Activated naive CD4-positive, alpha-beta T cell treated with anti-CD3 and anti-CD28 coated beads for 36 hours (primary cell): ENCODE measurements around the gene SYTL5. TPM values are rescaled to one million over a fixed set of nuclear protein-coding genes. Genes with fewer than 3 reads are reported as not detected.
A peak's percentile ranks its signal among the peaks of the same experiment; 100 is the strongest.
"Not testable (repeated sequence)": the region's sequence is repeated elsewhere in the genome, so short reads cannot be mapped to it uniquely, and the experiment has no call there.

Experiments
- CTCF ChIA-PET: fragments of 350-600 bp; sonication (Branson Sonifier 250); formaldehyde crosslinking; loops from one replicate; lab custom pipeline; 2021; ENCODE audit warnings: antibody characterized with exemption; lab: Charles Lee
- DNase-seq: peaks from one replicate; pipeline ENCODE4 v3.0.0-alpha.2; 2020
- H3K27ac Mint-ChIP-seq: one replicate; pipeline ENCODE4 v1.8.0; 2021; ENCODE audit warnings: mild to moderate bottlenecking, mixed read lengths
- H3K27me3 Mint-ChIP-seq: one replicate; pipeline ENCODE4 v1.8.0; 2021; ENCODE audit warnings: low read depth, mixed read lengths
- H3K36me3 Mint-ChIP-seq: one replicate; pipeline ENCODE4 v1.8.0; 2021; ENCODE audit warnings: low read depth, mixed read lengths
- H3K4me1 Mint-ChIP-seq: one replicate; pipeline ENCODE4 v1.8.0; 2021; ENCODE audit warnings: low read depth, mixed read lengths
- H3K4me3 Mint-ChIP-seq: one replicate; pipeline ENCODE4 v1.8.0; 2021; ENCODE audit warnings: mild to moderate bottlenecking, moderate library complexity, mixed read lengths
- H3K9me3 Mint-ChIP-seq: one replicate; pipeline ENCODE4 v1.8.0; 2021; ENCODE audit warnings: mixed read lengths
- intact Hi-C: fragments of 100-400 bp; cut with micrococcal nuclease; formaldehyde crosslinking; loops from one replicate; pipeline ENCODE4 v1.15.1; 2023
- total RNA-seq, 2 experiments: library from RNA; stranded (reverse); gene quantifications; one replicate each; pipeline ENCODE4 v1.2.3, GENCODE V29; 2021

Gene SYTL5
- not detected for total RNA-seq

DNA sequence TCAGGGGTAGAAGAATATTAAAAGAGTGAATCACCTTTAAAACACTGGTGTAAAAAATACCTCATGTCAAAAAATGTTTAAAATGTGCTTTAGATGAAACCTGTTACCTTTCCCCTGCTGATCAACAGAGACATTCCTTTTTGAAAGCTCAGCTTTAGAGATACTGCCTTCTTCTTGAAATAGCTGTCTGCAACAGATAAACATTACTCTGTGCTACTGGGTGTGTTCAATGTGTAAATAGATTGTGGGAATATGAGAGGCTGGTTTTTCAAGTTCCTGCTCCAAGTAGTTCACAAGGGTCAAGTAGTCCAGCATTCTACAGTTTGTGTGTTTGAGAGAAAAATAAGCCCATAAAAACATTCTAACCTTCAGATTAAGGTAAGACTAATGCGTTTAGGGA, at the start of gene SYTL5:
Gene SYTL5 (plus strand): TSS at position 263 of the 400 bp plus-strand sequence. CDS start 27,337 bp downstream, outside the sequence.
- Mint-ChIP-seq H3K4me3 (no peak within 1 kb of the TSS), H3K27ac (no peak within 1 kb of the TSS), H3K9me3 (peaks cover 2% of the 10 kb centered on the region), H3K36me3 (no peaks in the 10 kb centered on the region), H3K4me1 (no peaks in the 10 kb centered on the region), H3K27me3 (peaks cover 6% of the 10 kb centered on the region)
- DNase-seq = no peak
- CTCF ChIA-PET = no interaction called here
- intact Hi-C loops = no loop called here

DNA sequence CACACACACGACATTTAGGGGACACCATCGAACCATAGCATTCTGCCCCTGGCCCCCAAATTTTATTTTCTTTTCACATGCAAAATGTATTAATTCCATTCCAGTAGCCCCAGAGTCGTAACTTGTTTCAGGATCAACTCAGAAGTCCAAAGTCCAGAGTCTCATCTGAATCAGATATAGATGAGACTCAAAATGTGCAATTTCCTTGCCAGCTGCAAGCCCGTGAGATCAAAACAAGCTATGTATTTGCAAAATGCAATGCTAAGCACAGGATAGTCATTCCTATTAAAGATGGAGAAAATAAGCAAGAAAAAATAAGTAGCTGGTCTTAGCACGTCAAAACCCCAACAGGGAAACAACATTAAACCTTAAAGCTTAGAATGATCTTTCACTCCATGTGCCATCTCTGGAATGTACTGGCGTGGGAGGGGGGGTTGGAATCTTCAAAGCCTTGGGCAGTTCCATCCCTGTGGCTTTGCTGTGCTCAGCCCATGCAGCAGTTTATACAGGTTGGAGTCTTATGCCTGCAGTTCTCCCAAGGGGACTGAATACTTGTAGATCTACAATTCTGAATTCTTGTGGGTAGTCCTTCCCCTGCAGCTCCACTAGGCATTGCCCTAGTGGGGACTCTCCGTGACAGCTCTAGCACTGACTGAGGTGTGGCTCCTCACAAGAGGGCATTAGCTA, 47.7 kb upstream of the SYTL5 start:
- no peaks in the 10 kb centered on the region for H3K27me3 Mint-ChIP-seq
- no peaks in the 10 kb centered on the region for H3K36me3 Mint-ChIP-seq
- no peak for DNase-seq
- no peaks in the 10 kb centered on the region for H3K4me1 Mint-ChIP-seq
- no peak overlapping the region for H3K4me3 Mint-ChIP-seq
- CTCF ChIA-PET = no interaction called here
- no peak overlapping the region for H3K27ac Mint-ChIP-seq
- no peaks in the 10 kb centered on the region for H3K9me3 Mint-ChIP-seq
- intact Hi-C loops = no loop called here

DNA sequence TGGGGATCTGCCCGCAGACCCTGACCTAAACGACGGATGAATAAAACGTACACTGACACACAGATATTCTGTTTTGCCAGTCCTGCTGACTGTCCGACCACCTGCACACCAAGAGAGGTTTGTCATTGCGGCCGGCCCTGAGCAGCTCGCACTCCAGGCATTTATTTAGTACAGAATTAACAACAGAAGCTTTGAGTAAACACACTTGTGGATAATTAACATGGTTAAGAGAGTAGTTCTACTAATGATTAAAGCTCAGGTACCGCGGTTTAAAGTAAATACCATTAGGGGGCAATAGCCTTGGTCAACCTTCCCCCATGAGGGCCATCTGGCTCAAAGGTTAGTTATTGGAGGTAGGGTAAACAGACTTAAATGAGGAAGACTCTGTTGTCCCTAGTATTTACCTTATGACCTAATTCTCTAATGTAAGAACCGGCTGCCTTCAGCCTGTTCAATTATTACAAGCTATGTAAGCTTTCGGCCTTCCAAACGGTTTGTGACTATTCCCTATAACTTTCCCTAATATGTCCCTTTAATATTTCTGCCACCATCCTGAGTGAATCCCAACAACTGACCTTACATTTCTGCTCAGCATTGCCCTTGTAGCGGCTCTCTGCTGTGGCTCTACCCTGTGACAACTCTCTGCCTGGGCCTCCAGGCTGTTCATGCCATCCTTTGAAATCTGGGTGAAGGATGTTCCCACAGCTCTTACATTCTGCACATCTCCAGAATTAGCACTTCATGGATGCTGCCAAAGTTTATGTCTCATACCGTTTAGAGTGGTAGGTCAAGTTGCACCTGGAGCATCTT, 46.9 kb upstream of the SYTL5 start:
- Mint-ChIP-seq H3K27me3 (no peaks in the 10 kb centered on the region), H3K4me3 (no peak overlapping the region), H3K36me3 (no peaks in the 10 kb centered on the region), H3K4me1 (no peaks in the 10 kb centered on the region), H3K27ac (peak overlapping the region; percentile 74), H3K9me3 (no peaks in the 10 kb centered on the region)
- CTCF ChIA-PET = no interaction called here
- DNase-seq = no peak
- intact Hi-C loops = no loop called here

DNA sequence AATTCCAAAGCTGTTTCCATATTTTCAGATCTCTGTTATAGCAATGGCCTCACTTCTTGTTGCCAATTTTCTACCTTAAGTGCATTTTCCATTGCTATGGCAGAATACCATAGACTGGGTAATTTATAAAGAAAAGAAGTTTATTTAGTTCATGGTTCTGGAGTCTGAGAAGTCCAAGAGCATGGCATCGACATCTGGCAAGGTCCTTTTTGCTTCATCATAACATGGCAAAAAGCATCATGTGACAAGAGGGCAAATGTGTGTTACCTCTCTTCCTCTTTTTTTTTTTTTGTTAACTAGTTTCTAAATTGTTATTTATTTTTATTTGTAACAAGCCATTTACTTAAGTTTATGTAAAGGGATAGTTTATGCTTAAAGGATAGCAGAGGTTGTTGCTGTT, 45.2 kb upstream of the SYTL5 start:
- Mint-ChIP-seq H3K4me3 (no peak overlapping the region), H3K27me3 (no peaks in the 10 kb centered on the region)

DNA sequence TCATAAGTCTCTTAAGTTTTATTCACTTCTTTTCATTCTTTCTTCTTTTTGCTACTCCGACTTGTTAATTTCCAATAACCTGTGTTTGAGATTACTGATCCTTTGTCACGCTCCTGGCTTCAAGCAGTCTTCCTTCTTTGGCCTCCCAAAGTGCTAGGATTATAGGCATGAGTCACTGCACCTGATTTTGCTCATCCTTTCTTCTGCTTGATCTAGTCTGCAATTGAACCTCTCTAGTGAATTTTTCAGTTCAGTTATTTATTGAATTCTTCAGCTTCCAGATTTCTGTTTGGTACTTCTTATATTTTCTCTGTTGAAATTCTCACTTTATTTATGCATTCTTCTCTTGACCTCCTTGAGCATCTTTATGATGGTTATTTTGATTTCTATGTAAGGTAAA, 38.6 kb upstream of the SYTL5 start:
- intact Hi-C loops = no loop called here

More for the DNA sequence above, 45.2 kb upstream of the SYTL5 start:
- CTCF ChIA-PET = interaction anchor here (0.7 kb wide), 1 partner anchor 231 kb away, joined by 6 read pairs; no protein-coding TSS in a partner anchor
- Mint-ChIP-seq H3K9me3 (no peaks in the 10 kb centered on the region), H3K36me3 (no peaks in the 10 kb centered on the region), H3K27ac (no peak overlapping the region), H3K4me1 (no peaks in the 10 kb centered on the region)
- intact Hi-C loops = no loop called here
- no peak for DNase-seq

DNA sequence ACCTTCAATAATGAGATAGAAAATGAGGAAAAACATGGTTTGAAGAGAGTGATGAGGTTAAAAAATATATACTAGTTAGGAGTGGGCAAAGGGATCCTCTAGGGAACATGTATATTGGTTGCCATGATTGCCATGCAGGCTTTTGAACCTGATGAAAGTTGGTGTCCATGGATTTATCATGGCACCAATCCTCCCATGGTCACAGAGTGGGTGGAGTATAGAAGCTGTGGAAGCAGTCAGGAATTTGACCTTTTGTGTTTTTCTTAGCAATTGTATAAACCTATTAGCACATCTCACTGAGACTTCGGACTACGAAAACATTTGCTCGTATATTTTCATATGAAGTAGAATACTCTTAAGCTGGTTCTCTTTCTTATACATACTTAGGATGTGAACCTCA, 30.9 kb upstream of the SYTL5 start:
- no peak for DNase-seq
- Mint-ChIP-seq H3K4me1 (peaks cover 8% of the 10 kb centered on the region), H3K4me3 (no peak overlapping the region), H3K36me3 (no peaks in the 10 kb centered on the region), H3K9me3 (no peaks in the 10 kb centered on the region), H3K27ac (no peak overlapping the region), H3K27me3 (peaks cover 19% of the 10 kb centered on the region)
- intact Hi-C loops = loop anchor here (5.0 kb wide), 1 partner anchor 43 kb away; no protein-coding TSS in a partner anchor
- CTCF ChIA-PET = no interaction called here

More for the DNA sequence above, 38.6 kb upstream of the SYTL5 start:
- Mint-ChIP-seq H3K9me3 (peaks cover 5% of the 10 kb centered on the region), H3K27ac (no peak overlapping the region), H3K4me3 (no peak overlapping the region), H3K36me3 (no peaks in the 10 kb centered on the region), H3K4me1 (no peaks in the 10 kb centered on the region), H3K27me3 (peaks cover 3% of the 10 kb centered on the region)
- no peak for DNase-seq
- CTCF ChIA-PET = no interaction called here

DNA sequence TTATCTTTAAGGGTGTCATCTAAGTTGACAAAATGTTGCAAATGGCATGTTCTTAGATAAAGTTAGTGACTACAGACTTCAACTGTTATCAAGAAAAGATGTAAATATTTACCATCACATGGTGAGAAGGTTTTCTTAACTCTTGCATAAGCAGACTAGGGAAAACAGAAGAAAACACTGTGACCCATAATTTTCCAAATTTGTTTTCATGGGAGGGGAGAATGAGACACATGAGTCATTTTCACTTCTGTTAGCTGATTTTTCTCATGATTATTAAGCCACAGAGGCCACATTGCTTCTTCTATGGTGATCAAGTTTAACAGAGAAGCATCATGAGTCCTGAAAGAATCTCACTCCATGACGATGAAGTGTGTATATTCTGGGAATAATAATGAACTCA, 30.2 kb upstream of the SYTL5 start:
- no peaks in the 10 kb centered on the region for H3K36me3 Mint-ChIP-seq
- DNase-seq = no peak
- CTCF ChIA-PET = no interaction called here
- peaks cover 19% of the 10 kb centered on the region for H3K27me3 Mint-ChIP-seq
- peaks cover 8% of the 10 kb centered on the region for H3K4me1 Mint-ChIP-seq
- no peak overlapping the region for H3K4me3 Mint-ChIP-seq
- H3K9me3 Mint-ChIP-seq = no peaks in the 10 kb centered on the region
- intact Hi-C loops = loop anchor here (5.0 kb wide), 1 partner anchor 44 kb away; no protein-coding TSS in a partner anchor
- H3K27ac Mint-ChIP-seq = no peak overlapping the region

DNA sequence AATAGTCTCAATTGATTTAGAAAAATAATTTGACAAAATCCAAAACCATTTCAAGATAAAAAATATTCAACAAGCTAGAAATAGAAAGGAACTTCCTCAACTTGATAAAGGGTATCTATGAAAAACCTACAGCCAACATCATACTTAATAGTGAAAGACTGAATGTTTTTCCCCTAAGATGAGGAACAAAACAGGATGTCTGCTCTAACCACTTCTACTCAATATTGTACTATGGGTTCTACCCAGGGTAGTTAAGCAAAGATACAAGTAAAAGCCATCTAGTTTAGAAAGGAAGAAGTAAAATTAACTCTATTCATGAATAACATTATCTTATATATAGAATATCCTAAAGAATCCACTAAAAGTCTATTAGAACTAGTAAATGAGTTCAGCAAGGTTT, 21.5 kb upstream of the SYTL5 start:
- Mint-ChIP-seq H3K27me3 (peaks cover under 1% of the 10 kb centered on the region), H3K4me3 (no peak overlapping the region), H3K9me3 (peaks cover 1% of the 10 kb centered on the region), H3K4me1 (no peaks in the 10 kb centered on the region), H3K36me3 (no peaks in the 10 kb centered on the region), H3K27ac (no peak overlapping the region)
- CTCF ChIA-PET = no interaction called here
- DNase-seq = no peak
- intact Hi-C loops = no loop called here

DNA sequence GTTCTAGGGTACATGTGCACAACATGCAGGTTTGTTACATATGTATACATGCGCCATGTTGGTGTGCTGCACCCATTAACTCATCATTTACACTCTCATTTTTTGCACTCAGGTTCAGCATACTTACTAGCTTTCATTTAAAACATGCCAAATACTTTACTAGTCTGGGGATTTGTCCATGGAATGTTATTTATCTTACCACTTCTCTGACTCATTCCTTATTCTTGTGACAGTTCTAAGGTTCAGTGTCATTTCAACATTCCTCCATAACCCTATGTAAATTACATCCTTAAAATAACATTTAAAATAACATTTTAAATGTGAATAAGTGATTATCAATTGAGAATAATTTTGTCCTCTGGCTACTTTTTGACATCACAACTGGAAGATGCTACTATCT, 19.5 kb upstream of the SYTL5 start:
- CTCF ChIA-PET = no interaction called here
- no peaks in the 10 kb centered on the region for H3K36me3 Mint-ChIP-seq
- no peaks in the 10 kb centered on the region for H3K4me1 Mint-ChIP-seq
- H3K9me3 Mint-ChIP-seq = peaks cover 1% of the 10 kb centered on the region
- no peaks in the 10 kb centered on the region for H3K27me3 Mint-ChIP-seq
- H3K4me3 Mint-ChIP-seq = no peak overlapping the region
- no peak overlapping the region for H3K27ac Mint-ChIP-seq
- intact Hi-C loops = no loop called here
- DNase-seq = no peak

DNA sequence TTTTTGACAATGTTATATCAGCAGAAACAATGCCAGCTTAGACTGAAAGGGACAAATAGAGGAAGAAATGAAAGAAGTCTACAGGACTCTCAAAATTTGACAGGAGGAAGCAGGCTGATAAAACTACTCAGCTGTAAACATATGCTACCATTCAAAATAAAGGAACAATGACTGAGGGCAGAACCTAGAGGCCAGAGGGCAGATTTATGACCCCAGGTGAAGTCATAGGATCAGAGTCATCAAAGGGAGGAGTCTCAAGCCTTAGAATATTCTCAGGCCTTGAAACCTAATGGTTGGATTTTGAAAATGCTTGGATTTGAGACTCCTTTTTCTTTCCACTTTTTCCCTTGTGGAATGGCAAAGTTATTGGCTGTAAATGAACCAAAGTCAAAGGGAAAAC, 17.0 kb upstream of the SYTL5 start:
- no peaks in the 10 kb centered on the region for H3K36me3 Mint-ChIP-seq
- DNase-seq = no peak
- CTCF ChIA-PET = no interaction called here
- intact Hi-C loops = no loop called here
- no peaks in the 10 kb centered on the region for H3K27me3 Mint-ChIP-seq
- no peak overlapping the region for H3K4me3 Mint-ChIP-seq
- no peaks in the 10 kb centered on the region for H3K9me3 Mint-ChIP-seq
- H3K4me1 Mint-ChIP-seq = no peaks in the 10 kb centered on the region
- H3K27ac Mint-ChIP-seq = no peak overlapping the region

DNA sequence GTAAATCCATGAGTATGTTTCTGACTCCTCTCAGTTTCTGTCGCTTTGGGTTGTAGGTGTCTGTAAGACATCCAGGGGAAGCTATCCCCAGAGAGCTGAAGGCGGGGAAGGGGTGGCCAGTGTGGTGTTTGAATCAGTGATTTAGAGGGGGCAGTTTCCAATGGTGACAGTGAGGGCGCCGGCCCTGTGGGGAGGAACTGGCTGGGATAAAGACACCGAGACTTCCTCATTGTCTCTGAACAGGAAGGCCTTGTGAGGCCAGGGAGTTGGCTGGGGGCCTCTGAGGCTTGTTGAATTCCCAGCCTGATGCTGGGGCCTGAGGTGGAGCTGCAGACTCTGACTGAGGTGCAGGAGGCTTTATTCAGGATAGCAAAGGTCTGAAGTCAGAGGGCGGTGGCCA, 15.1 kb upstream of the SYTL5 start:
- H3K9me3 Mint-ChIP-seq, H3K4me1 Mint-ChIP-seq, H3K4me3 Mint-ChIP-seq, H3K27me3 Mint-ChIP-seq, intact Hi-C loops, H3K27ac Mint-ChIP-seq, CTCF ChIA-PET, H3K36me3 Mint-ChIP-seq, DNase-seq: not testable (repeated sequence)

DNA sequence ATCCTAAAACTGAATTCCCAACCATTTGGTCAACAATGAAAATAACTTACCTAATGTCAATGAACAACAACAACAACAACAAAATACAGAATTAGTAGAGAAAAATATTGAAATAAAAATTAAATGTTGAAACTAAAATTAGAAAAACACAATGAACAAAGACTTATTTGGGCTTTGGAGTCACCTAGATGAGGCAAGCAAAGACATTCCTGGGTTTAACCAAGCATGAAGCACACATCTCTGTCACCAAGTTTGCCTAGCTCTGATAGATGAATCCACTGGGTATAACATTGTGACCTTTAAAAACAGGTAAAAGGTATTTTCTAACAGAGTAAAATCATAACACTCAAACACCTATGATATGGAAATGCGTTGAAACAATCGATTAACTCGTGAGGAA, 13.2 kb upstream of the SYTL5 start:
- Mint-ChIP-seq H3K36me3 (no peaks in the 10 kb centered on the region), H3K4me1 (no peaks in the 10 kb centered on the region), H3K9me3 (no peaks in the 10 kb centered on the region), H3K27me3 (no peaks in the 10 kb centered on the region), H3K4me3 (no peak overlapping the region), H3K27ac (no peak overlapping the region)
- CTCF ChIA-PET = no interaction called here
- no peak for DNase-seq
- intact Hi-C loops = no loop called here
